GM23338 (cell line): Measurements from ENCODE around the gene LARGE1. TPM values are rescaled to one million over a fixed set of nuclear protein-coding genes. Genes with fewer than 3 reads are reported as not detected.
A peak's percentile ranks its signal among the peaks of the same experiment; 100 is the strongest.

ENCODE experiments used
- ATAC-seq: fragments of 200-7000 bp; cut with Tn5 transposase; 3 replicates; pipeline ENCODE4 v1.9.1; 2020
- DNase-seq: peaks from one replicate; pipeline ENCODE4 v3.0.0-alpha.2; 2015; ENCODE audit warnings: low spot score
- H2AFZ ChIP-seq: fragments of 200-600 bp; sonication (generic); 2 replicates; pipeline ENCODE4 v1.8.0; 2016; ENCODE audit warnings: antibody characterized with exemption, mild to moderate bottlenecking, moderate library complexity
- H3F3A ChIP-seq: fragments of 200-600 bp; sonication (generic); replicated peaks from 2 replicates; pipeline ENCODE4 v1.8.0; 2017; ENCODE audit warnings: antibody characterized with exemption, mixed run types, low read depth
- H3K27ac ChIP-seq: fragments of 200-600 bp; sonication (generic); 2 replicates; pipeline ENCODE4 v1.6.1; 2016; ENCODE audit warnings: low read depth
- H3K27me3 ChIP-seq: fragments of 200-600 bp; sonication (generic); 2 replicates; pipeline ENCODE4 v1.8.0; 2016; ENCODE audit warnings: mild to moderate bottlenecking, mixed run types, moderate library complexity; ENCODE audit not compliant: insufficient read depth
- H3K36me3 ChIP-seq: fragments of 200-600 bp; sonication (generic); 2 replicates; pipeline ENCODE4 v1.8.0; 2016; ENCODE audit warnings: mild to moderate bottlenecking; ENCODE audit not compliant: insufficient read depth
- H3K4me1 ChIP-seq: fragments of 200-600 bp; sonication (generic); 2 replicates; pipeline ENCODE4 v1.8.0; 2016; ENCODE audit warnings: mild to moderate bottlenecking, moderate library complexity; ENCODE audit not compliant: insufficient read depth
- H3K4me2 ChIP-seq: fragments of 200-600 bp; sonication (generic); 2 replicates; pipeline ENCODE4 v1.7.1; 2017; ENCODE audit warnings: mixed run types
- H3K4me3 ChIP-seq: fragments of 200-600 bp; sonication (generic); 2 replicates; pipeline ENCODE4 v1.6.1; 2016; ENCODE audit warnings: mixed run types
- H3K79me2 ChIP-seq: fragments of 200-600 bp; sonication (generic); replicated peaks from 2 replicates; pipeline ENCODE4 v1.8.0; 2017; ENCODE audit warnings: mild to moderate bottlenecking; ENCODE audit not compliant: insufficient read depth
- H3K9me2 ChIP-seq: fragments of 200-600 bp; sonication (generic); 2 replicates; pipeline ENCODE4 v1.8.0; 2017; ENCODE audit not compliant: insufficient read depth
- H4K20me1 ChIP-seq: fragments of 200-600 bp; sonication (generic); replicated peaks from 2 replicates; pipeline ENCODE4 v1.8.0; 2017; ENCODE audit warnings: mild to moderate bottlenecking; ENCODE audit not compliant: insufficient read depth
- H3K27ac Mint-ChIP-seq: 2 replicates; pipeline ENCODE4 v1.8.0; 2020; ENCODE audit warnings: inconsistent platforms, mild to moderate bottlenecking, moderate library complexity, mixed read lengths
- H3K27me3 Mint-ChIP-seq: 3 replicates; pipeline ENCODE4 v1.8.0; 2022; ENCODE audit warnings: low read depth, mild to moderate bottlenecking, moderate library complexity, mixed read lengths, inconsistent platforms; ENCODE audit not compliant: insufficient read depth, poor library complexity
- H3K36me3 Mint-ChIP-seq: 3 replicates; pipeline ENCODE4 v1.8.0; 2021; ENCODE audit warnings: low read depth, mild to moderate bottlenecking, inconsistent platforms, moderate library complexity, mixed read lengths
- H3K4me1 Mint-ChIP-seq: 3 replicates; pipeline ENCODE4 v1.8.0; 2020; ENCODE audit warnings: mild to moderate bottlenecking, inconsistent platforms, mixed read lengths
- H3K4me3 Mint-ChIP-seq: 3 replicates; pipeline ENCODE4 v1.8.0; 2021; ENCODE audit warnings: moderate library complexity, mild to moderate bottlenecking, inconsistent platforms, mixed read lengths
- H3K9me3 Mint-ChIP-seq: 3 replicates; pipeline ENCODE4 v1.8.0; 2020; ENCODE audit warnings: moderate library complexity, mild to moderate bottlenecking, inconsistent platforms, mixed read lengths
- CREB1 ChIP-seq: fragments of 250-450 bp; sonication (Bioruptor Pico); IDR thresholded peaks from 2 replicates; pipeline ENCODE4 v1.5.0; 2020; ENCODE audit warnings: low read depth, mild to moderate bottlenecking, moderate library complexity
- EZH2 ChIP-seq: fragments of 200-600 bp; sonication (generic); IDR thresholded peaks from one replicate; pipeline ENCODE4 v1.8.0; 2017; ENCODE audit warnings: antibody characterized with exemption, mild to moderate bottlenecking, low read depth; ENCODE audit not compliant: unreplicated experiment
- EZH2phosphoT487 ChIP-seq: fragments of 200-600 bp; sonication (generic); IDR thresholded peaks from one replicate; pipeline ENCODE4 v1.8.1; 2018; ENCODE audit warnings: antibody characterized with exemption; ENCODE audit not compliant: unreplicated experiment
- JUNB ChIP-seq: IDR thresholded peaks from one replicate; pipeline ENCODE4 v1.6.1; 2016; ENCODE audit warnings: antibody characterized with exemption; ENCODE audit not compliant: unreplicated experiment
- POLR2AphosphoS5 ChIP-seq: IDR thresholded peaks from 2 replicates; pipeline ENCODE4 v1.6.1; 2016; ENCODE audit warnings: antibody characterized with exemption, low read depth
- STAT1 ChIP-seq: IDR thresholded peaks from one replicate; pipeline ENCODE4 v1.6.1; 2016; ENCODE audit warnings: antibody characterized with exemption; ENCODE audit not compliant: unreplicated experiment
- ZNF114 ChIP-seq: fragments of 250-450 bp; sonication (Bioruptor Pico); IDR thresholded peaks from 2 replicates; pipeline ENCODE4 v1.5.0; 2020; ENCODE audit warnings: mild to moderate bottlenecking, moderate library complexity
- ZNF331 ChIP-seq: fragments of 250-450 bp; sonication (Bioruptor Pico); IDR thresholded peaks from 2 replicates; pipeline ENCODE4 v1.5.0; 2020; ENCODE audit warnings: low read depth, mild to moderate bottlenecking, moderate library complexity
- polyA plus RNA-seq: library from polyadenylated mRNA; unstranded; fragments of >200 nt; fragmentation: Nextera tagmentation; extraction: Ambion mirVana; gene quantifications from 2 replicates; pipeline ENCODE4 v1.2.1, GENCODE V29; 2016
- total RNA-seq: library from RNA; depleted of rRNA; stranded (reverse); fragments of >200 nt; shearing (Covaris generic); gene quantifications from 2 replicates; pipeline ENCODE4 v1.2.3, GENCODE V29; 2014
- TF ChIP-seq, protein P1 (sequence below): IDR thresholded peaks from 2 replicates; pipeline ENCODE4 v1.6.1; 2016; ENCODE audit warnings: antibody characterized with exemption
- TF ChIP-seq, protein P2 (sequence below): IDR thresholded peaks from one replicate; pipeline ENCODE4 v1.6.1; 2018; ENCODE audit warnings: antibody characterized with exemption; ENCODE audit not compliant: unreplicated experiment
- TF ChIP-seq, protein P3 (sequence below): fragments of 250-450 bp; sonication (Bioruptor Pico); IDR thresholded peaks from 2 replicates; pipeline ENCODE4 v1.5.0; 2020; ENCODE audit warnings: mild to moderate bottlenecking, moderate library complexity
- TF ChIP-seq, protein P4 (sequence below), 2 experiments: fragments of 200-600 bp in 1 of 2; sonication (generic) in 1 of 2; conservative IDR thresholded peaks; 2 replicates each; pipeline versions ENCODE4 v1.5.1 to v1.6.1; 2016 to 2017; ENCODE audit warnings: antibody characterized with exemption in 2 of 2, low read depth in 2 of 2, mild to moderate bottlenecking in 2 of 2, moderate library complexity in 1 of 2

The LARGE1 gene
- total and polyA plus RNA-seq, 2 experiments from 2014 or later = 12.8 to 75.6 TPM

GRCh38 chr22:33812360-33812977 lies 107.8 kb downstream of the LARGE1 start:
- H3K4me1 ChIP-seq = peaks cover 49% of the 10 kb centered on the region
- no peak overlapping the region for H3K4me3 ChIP-seq
- Mint-ChIP-seq H3K4me3 (no peak overlapping the region), H3K27ac (no peak overlapping the region), H3K27me3 (peaks cover 6% of the 10 kb centered on the region), H3K9me3 (peaks cover 12% of the 10 kb centered on the region; the same call in 2 of the 3 replicates), H3K36me3 (peaks cover 42% of the 10 kb centered on the region), H3K4me1 (peaks cover 67% of the 10 kb centered on the region)
- TF ChIP-seq STAT1 (no peak), ZNF114 (CRISPR knock-in tag) (no peak), EZH2phosphoT487 (no peak), POLR2AphosphoS5 (no peak), JUNB (no peak), ZNF331 (CRISPR knock-in tag) (no peak), CREB1 (no peak), EZH2 (no peak)
- TF ChIP-seq, protein P1, sequence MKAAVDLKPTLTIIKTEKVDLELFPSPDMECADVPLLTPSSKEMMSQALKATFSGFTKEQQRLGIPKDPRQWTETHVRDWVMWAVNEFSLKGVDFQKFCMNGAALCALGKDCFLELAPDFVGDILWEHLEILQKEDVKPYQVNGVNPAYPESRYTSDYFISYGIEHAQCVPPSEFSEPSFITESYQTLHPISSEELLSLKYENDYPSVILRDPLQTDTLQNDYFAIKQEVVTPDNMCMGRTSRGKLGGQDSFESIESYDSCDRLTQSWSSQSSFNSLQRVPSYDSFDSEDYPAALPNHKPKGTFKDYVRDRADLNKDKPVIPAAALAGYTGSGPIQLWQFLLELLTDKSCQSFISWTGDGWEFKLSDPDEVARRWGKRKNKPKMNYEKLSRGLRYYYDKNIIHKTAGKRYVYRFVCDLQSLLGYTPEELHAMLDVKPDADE = no peak
- TF ChIP-seq, protein P2, sequence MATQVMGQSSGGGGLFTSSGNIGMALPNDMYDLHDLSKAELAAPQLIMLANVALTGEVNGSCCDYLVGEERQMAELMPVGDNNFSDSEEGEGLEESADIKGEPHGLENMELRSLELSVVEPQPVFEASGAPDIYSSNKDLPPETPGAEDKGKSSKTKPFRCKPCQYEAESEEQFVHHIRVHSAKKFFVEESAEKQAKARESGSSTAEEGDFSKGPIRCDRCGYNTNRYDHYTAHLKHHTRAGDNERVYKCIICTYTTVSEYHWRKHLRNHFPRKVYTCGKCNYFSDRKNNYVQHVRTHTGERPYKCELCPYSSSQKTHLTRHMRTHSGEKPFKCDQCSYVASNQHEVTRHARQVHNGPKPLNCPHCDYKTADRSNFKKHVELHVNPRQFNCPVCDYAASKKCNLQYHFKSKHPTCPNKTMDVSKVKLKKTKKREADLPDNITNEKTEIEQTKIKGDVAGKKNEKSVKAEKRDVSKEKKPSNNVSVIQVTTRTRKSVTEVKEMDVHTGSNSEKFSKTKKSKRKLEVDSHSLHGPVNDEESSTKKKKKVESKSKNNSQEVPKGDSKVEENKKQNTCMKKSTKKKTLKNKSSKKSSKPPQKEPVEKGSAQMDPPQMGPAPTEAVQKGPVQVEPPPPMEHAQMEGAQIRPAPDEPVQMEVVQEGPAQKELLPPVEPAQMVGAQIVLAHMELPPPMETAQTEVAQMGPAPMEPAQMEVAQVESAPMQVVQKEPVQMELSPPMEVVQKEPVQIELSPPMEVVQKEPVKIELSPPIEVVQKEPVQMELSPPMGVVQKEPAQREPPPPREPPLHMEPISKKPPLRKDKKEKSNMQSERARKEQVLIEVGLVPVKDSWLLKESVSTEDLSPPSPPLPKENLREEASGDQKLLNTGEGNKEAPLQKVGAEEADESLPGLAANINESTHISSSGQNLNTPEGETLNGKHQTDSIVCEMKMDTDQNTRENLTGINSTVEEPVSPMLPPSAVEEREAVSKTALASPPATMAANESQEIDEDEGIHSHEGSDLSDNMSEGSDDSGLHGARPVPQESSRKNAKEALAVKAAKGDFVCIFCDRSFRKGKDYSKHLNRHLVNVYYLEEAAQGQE = no peak
- TF ChIP-seq, protein P3, sequence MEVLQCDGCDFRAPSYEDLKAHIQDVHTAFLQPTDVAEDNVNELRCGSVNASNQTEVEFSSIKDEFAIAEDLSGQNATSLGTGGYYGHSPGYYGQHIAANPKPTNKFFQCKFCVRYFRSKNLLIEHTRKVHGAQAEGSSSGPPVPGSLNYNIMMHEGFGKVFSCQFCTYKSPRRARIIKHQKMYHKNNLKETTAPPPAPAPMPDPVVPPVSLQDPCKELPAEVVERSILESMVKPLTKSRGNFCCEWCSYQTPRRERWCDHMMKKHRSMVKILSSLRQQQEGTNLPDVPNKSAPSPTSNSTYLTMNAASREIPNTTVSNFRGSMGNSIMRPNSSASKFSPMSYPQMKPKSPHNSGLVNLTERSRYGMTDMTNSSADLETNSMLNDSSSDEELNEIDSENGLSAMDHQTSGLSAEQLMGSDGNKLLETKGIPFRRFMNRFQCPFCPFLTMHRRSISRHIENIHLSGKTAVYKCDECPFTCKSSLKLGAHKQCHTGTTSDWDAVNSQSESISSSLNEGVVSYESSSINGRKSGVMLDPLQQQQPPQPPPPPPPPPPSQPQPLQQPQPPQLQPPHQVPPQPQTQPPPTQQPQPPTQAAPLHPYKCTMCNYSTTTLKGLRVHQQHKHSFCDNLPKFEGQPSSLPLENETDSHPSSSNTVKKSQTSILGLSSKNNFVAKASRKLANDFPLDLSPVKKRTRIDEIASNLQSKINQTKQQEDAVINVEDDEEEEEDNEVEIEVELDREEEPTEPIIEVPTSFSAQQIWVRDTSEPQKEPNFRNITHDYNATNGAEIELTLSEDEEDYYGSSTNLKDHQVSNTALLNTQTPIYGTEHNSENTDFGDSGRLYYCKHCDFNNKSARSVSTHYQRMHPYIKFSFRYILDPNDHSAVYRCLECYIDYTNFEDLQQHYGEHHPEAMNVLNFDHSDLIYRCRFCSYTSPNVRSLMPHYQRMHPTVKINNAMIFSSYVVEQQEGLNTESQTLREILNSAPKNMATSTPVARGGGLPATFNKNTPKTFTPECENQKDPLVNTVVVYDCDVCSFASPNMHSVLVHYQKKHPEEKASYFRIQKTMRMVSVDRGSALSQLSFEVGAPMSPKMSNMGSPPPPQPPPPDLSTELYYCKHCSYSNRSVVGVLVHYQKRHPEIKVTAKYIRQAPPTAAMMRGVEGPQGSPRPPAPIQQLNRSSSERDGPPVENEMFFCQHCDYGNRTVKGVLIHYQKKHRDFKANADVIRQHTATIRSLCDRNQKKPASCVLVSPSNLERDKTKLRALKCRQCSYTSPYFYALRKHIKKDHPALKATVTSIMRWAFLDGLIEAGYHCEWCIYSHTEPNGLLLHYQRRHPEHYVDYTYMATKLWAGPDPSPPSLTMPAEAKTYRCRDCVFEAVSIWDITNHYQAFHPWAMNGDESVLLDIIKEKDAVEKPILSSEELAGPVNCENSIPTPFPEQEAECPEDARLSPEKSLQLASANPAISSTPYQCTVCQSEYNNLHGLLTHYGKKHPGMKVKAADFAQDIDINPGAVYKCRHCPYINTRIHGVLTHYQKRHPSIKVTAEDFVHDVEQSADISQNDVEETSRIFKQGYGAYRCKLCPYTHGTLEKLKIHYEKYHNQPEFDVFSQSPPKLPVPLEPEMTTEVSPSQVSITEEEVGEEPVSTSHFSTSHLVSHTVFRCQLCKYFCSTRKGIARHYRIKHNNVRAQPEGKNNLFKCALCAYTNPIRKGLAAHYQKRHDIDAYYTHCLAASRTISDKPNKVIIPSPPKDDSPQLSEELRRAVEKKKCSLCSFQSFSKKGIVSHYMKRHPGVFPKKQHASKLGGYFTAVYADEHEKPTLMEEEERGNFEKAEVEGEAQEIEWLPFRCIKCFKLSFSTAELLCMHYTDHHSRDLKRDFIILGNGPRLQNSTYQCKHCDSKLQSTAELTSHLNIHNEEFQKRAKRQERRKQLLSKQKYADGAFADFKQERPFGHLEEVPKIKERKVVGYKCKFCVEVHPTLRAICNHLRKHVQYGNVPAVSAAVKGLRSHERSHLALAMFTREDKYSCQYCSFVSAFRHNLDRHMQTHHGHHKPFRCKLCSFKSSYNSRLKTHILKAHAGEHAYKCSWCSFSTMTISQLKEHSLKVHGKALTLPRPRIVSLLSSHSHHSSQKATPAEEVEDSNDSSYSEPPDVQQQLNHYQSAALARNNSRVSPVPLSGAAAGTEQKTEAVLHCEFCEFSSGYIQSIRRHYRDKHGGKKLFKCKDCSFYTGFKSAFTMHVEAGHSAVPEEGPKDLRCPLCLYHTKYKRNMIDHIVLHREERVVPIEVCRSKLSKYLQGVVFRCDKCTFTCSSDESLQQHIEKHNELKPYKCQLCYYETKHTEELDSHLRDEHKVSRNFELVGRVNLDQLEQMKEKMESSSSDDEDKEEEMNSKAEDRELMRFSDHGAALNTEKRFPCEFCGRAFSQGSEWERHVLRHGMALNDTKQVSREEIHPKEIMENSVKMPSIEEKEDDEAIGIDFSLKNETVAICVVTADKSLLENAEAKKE (CRISPR knock-in tag) = no peak
- TF ChIP-seq, protein P4, sequence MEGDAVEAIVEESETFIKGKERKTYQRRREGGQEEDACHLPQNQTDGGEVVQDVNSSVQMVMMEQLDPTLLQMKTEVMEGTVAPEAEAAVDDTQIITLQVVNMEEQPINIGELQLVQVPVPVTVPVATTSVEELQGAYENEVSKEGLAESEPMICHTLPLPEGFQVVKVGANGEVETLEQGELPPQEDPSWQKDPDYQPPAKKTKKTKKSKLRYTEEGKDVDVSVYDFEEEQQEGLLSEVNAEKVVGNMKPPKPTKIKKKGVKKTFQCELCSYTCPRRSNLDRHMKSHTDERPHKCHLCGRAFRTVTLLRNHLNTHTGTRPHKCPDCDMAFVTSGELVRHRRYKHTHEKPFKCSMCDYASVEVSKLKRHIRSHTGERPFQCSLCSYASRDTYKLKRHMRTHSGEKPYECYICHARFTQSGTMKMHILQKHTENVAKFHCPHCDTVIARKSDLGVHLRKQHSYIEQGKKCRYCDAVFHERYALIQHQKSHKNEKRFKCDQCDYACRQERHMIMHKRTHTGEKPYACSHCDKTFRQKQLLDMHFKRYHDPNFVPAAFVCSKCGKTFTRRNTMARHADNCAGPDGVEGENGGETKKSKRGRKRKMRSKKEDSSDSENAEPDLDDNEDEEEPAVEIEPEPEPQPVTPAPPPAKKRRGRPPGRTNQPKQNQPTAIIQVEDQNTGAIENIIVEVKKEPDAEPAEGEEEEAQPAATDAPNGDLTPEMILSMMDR (conservative IDR thresholded peaks at IDR 0.05; ENCODE audit: low read depth in 2 of 2) = no peak
- H3K27ac ChIP-seq = no peak overlapping the region
- peaks cover 4% of the 10 kb centered on the region; the same call in 1 of the 2 replicates for H3K9me2 ChIP-seq
- ATAC-seq = no peak
- no peak for DNase-seq
- H4K20me1 ChIP-seq = peaks cover 57% of the 10 kb centered on the region
- peak overlapping the region; percentile 52 for H3K4me2 ChIP-seq
- no peak overlapping the region for H2AFZ ChIP-seq
- H3K27me3 ChIP-seq = no peaks in the 10 kb centered on the region
- H3K36me3 ChIP-seq = no peaks in the 10 kb centered on the region
- H3F3A ChIP-seq = no peaks in the 10 kb centered on the region
- peaks cover 12% of the 10 kb centered on the region for H3K79me2 ChIP-seq
